IPS DF 6.9 (cell line): ENCODE results near the gene NEUROG1.
"Not testable (repeated sequence)": the region's sequence is repeated elsewhere in the genome, so short reads cannot be mapped to it uniquely, and the experiment has no call there.

ENCODE experiments used
- DNase-seq: peaks from one replicate; pipeline ENCODE4 v3.0.0-alpha.2; 2013; ENCODE audit warnings: low read depth, low spot score
- H3K27ac ChIP-seq: one replicate; pipeline ENCODE4 v1.5.1; 2013; ENCODE audit warnings: low read length, control low read depth
- H3K27me3 ChIP-seq: 2 replicates; pipeline ENCODE4 v1.6.1; 2013; ENCODE audit warnings: mild to moderate bottlenecking, low read length; ENCODE audit not compliant: control insufficient read depth, insufficient read depth
- H3K36me3 ChIP-seq: 2 replicates; pipeline ENCODE4 v1.6.1; 2013; ENCODE audit warnings: low read length; ENCODE audit not compliant: control insufficient read depth, insufficient read depth
- H3K4me1 ChIP-seq: 2 replicates; pipeline ENCODE4 v1.6.1; 2013; ENCODE audit warnings: low read length; ENCODE audit not compliant: control insufficient read depth, insufficient read depth
- H3K4me3 ChIP-seq: 2 replicates; pipeline ENCODE4 v1.5.1; 2013; ENCODE audit warnings: mild to moderate bottlenecking, low read length
- H3K9me3 ChIP-seq: 2 replicates; pipeline ENCODE4 v1.6.1; 2013; ENCODE audit warnings: low read length, inconsistent platforms; ENCODE audit not compliant: control insufficient read depth, insufficient read depth
- WGBS: extraction: QIAGEN DNeasy Blood & Tissue Kit; methylation state at CpG from one replicate; pipeline ENCODE4 v1.1.7; 2013; ENCODE audit warnings: mixed read lengths, missing lambda C conversion rate; ENCODE audit not compliant: insufficient read length, insufficient coverage; 5-methylcytosine and 5-hydroxymethylcytosine counted together

Gene NEUROG1

DNA sequence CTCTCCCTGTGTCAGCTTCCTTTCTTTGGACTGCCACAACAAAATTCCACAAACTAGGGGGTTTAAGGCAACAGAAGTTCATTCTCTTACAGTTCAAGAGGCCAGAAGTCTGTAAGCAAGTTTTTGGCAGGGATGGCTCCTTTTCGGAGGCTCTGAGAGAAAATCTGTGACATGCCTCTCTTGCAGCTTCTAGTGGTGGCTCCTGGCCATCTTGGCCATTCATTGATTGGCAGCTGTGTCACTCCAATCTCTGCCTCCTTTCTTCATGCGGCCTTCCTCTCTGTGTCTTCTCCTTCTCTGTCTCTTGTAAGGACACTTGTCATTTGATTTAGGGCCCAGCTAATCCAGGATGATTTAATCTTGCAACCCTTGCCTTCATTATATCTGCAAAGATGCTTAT, 2.0 kb upstream of the NEUROG1 start:
- peaks cover 94% of the 10 kb centered on the region for H3K27me3 ChIP-seq
- no peaks in the 10 kb centered on the region for H3K9me3 ChIP-seq
- no CpG with 5 or more reads among the region's 2 CpGs for WGBS
- H3K36me3 ChIP-seq, result no peaks in the 10 kb centered on the region
- peaks cover 4% of the 10 kb centered on the region; the same call in 1 of the 2 replicates for H3K4me1 ChIP-seq
- no peak overlapping the region for H3K4me3 ChIP-seq
- no peak for DNase-seq
- no peak overlapping the region for H3K27ac ChIP-seq

DNA sequence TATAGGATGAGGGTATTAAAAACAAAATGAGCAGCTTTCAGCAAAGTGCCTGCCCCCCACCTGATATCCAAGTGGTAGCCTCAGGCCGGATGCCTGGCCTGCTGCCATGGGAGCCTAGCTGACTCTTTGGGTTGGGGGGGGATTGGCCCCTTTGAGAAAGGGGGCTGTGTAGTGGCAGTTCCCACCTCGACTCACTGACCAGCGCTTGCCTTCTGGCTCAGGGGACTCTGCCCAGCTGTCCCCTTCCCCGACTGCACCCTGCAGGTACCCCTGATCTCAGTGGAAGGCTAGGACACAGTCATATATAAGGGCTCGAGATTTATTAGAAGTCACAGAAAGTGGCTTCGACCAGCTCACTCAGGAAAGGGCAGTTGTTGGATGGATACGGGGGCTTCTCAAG, 1.5 kb upstream of the NEUROG1 start:
- no peaks in the 10 kb centered on the region for H3K36me3 ChIP-seq
- H3K4me3 ChIP-seq, result no peak overlapping the region
- H3K27ac ChIP-seq, result no peak overlapping the region
- peaks cover 94% of the 10 kb centered on the region for H3K27me3 ChIP-seq
- DNase-seq, result no peak
- H3K4me1 ChIP-seq, result peaks cover 4% of the 10 kb centered on the region; the same call in 1 of the 2 replicates
- no CpG with 5 or more reads among the region's 7 CpGs for WGBS
- H3K9me3 ChIP-seq, result no peaks in the 10 kb centered on the region

DNA sequence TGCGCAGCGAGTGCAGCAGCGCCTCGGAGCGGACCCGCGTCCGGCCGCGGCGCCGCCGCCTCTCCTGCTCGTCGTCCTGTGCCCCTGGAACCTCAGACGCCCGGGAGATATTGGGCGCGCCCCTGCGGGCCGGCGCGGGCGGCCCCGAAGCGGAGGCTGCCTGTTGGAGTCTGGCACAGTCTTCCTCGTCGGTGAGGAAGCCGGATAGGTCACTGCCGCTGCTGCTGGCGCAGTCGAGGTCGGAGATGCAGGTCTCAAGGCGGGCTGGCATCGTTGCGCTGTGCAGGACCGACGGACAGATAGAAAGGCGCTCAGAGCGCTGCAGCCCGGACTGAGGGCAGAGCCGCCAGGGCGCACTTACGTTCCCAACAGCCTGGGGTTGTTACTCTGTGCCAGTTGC, 344 bp downstream of the NEUROG1 start:
- Histone ChIP-seq H3K27me3 (peaks cover 86% of the 10 kb centered on the region), H3K4me3 (no peak overlapping the region; the same call in 1 of the 2 replicates), H3K36me3 (no peaks in the 10 kb centered on the region), H3K4me1 (peaks cover 4% of the 10 kb centered on the region; the same call in 1 of the 2 replicates), H3K9me3 (no peaks in the 10 kb centered on the region), H3K27ac (no peak overlapping the region)
- DNase-seq, result no peak
- no CpG with 5 or more reads among the region's 44 CpGs for WGBS

DNA sequence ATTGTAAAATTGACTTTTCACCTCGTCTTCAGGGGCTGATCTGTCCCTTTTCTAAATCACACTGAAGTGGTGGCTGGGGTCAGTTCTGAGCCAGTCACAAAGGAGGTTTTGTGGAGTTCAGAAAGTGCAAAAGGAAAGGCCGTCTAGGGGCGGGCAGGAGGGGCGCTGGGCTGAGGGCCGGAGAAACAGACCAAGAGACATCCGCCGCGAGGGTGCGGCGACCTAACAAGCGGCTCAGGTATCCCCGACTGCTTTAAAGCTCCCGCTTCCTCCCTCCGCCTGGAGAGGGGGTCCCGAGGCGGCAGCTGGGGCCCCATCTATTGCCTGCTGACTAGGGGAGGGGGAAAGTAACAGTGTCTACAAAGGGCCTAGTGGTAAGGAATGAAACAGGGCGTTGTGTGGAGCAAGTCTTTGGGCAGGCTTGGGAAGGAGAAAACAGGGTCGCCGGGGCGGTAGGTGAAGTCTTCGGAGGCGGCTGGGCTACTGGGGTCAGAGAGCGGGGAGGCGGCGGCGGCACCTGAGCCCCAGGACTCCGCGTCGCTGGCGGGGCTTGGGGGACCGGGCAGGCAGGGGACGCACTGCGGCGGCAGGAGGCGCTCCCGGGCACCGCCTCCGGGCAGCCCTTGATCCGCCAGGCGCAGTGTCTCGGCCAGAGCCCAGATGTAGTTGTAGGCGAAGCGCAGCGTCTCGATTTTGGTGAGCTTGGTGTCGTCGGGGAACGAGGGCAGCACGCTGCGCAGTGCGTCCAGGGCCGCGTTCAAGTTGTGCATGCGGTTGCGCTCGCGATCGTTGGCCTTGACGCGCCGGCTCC, 950 bp downstream of the NEUROG1 start:
- Histone ChIP-seq H3K27me3 (peaks cover 84% of the 10 kb centered on the region), H3K27ac (no peak overlapping the region), H3K4me1 (peaks cover 4% of the 10 kb centered on the region; the same call in 1 of the 2 replicates), H3K36me3 (no peaks in the 10 kb centered on the region), H3K4me3 (no peak overlapping the region), H3K9me3 (no peaks in the 10 kb centered on the region)
- no peak for DNase-seq
- no CpG with 5 or more reads among the region's 61 CpGs for WGBS

DNA sequence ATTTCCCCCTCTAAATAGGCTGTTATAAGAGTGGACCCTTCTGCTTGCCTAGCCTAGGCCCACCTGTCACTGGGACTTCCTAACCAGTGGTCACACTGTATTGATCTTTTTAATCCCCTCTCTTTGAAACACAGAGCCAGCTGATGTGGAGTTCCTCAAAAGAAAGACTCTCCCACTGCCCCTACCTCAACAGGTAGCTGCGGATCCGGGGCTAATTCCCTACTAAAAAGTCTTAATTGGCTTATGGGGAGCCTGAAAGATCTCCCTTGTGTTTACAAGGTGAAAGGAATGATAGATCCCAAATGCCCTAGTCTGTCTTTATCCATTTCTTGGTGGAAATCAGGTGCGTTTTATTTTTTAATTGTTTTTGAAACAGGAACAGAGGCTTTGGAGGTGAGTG, 2.0 kb downstream of the NEUROG1 start:
- Histone ChIP-seq H3K27me3 (peaks cover 78% of the 10 kb centered on the region), H3K9me3 (no peaks in the 10 kb centered on the region)

DNA sequence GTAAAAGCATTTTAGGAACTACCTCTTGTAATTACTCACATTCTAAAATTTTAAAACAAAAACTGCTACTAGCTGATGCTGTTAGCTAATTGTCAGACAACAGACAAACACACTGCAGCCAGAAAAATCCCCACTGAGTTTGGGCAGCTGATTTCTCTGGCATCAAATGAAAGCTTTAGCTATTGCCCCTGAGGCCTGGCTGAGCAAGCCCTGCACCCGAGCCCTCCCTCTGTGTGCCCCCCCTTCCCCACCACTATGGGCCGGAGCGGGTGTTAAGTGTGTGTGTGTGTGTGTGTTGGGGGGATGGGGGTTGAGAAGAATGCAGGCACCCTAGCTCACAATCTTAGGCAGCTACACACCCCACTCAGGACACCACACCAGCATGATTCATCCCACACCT, 2.4 kb downstream of the NEUROG1 start:
- H3K27ac ChIP-seq, result no peak overlapping the region
- no peak overlapping the region for H3K4me3 ChIP-seq
- no peak for DNase-seq
- peaks cover 77% of the 10 kb centered on the region for H3K27me3 ChIP-seq
- H3K9me3 ChIP-seq, result no peaks in the 10 kb centered on the region
- peaks cover 4% of the 10 kb centered on the region; the same call in 1 of the 2 replicates for H3K4me1 ChIP-seq
- no CpG with 5 or more reads among the region's 3 CpGs for WGBS
- no peaks in the 10 kb centered on the region for H3K36me3 ChIP-seq

More for the DNA sequence above, 2.0 kb downstream of the NEUROG1 start:
- DNase-seq, result no peak
- no peaks in the 10 kb centered on the region for H3K36me3 ChIP-seq
- no peak overlapping the region for H3K4me3 ChIP-seq
- no peak overlapping the region for H3K27ac ChIP-seq
- H3K4me1 ChIP-seq, result peaks cover 4% of the 10 kb centered on the region; the same call in 1 of the 2 replicates
- WGBS, result no CpG with 5 or more reads among the region's 3 CpGs

DNA sequence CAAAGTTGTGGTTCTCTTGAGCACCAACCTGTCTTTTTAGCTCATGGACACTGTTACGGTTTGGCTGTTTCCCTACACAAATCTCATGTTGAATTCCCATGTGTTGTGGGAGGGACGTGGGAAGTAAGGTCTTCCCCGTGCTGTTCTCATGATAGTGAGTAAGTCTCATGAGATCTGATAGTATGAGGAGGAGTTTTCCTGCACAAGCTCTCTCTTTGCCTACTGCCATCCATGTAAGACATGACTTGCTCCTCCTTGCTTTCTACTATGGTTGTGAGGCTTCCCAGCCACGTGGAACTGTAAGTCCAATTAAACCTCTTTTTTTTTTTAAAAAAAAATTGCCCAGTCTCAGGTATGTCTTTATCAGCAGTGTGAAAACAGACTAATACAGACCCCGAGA, 6.2 kb downstream of the NEUROG1 start:
- H3K4me1 ChIP-seq, H3K27ac ChIP-seq, H3K9me3 ChIP-seq, DNase-seq, H3K36me3 ChIP-seq, H3K4me3 ChIP-seq: not testable (repeated sequence)
- WGBS, result no CpG with 5 or more reads among the region's 5 CpGs
- peaks cover 46% of the 10 kb centered on the region for H3K27me3 ChIP-seq

DNA sequence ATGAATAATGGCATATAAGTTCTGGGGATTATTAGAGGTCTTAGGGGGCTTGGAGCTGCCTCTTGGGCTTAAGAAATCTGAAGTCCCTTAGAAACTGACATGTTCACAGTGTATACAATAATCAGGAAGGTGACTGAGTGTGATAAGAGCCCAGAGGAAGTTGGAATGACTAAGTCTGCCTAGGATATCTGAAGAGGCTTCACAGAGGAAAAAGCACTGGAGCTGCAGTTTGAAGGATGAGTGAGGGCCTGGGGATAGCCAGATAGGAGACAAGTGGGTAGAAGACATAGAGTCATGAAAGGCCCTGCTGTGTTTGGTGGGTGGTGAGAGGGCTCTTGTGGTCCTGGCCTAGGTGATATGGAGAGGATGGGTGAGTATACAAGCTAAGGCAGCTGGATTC, 8.8 kb downstream of the NEUROG1 start:
- Histone ChIP-seq H3K36me3 (no peaks in the 10 kb centered on the region), H3K9me3 (no peaks in the 10 kb centered on the region), H3K4me3 (no peak overlapping the region), H3K4me1 (no peaks in the 10 kb centered on the region), H3K27ac (no peak overlapping the region), H3K27me3 (peaks cover 20% of the 10 kb centered on the region; the same call in 1 of the 2 replicates)
- no peak for DNase-seq

DNA sequence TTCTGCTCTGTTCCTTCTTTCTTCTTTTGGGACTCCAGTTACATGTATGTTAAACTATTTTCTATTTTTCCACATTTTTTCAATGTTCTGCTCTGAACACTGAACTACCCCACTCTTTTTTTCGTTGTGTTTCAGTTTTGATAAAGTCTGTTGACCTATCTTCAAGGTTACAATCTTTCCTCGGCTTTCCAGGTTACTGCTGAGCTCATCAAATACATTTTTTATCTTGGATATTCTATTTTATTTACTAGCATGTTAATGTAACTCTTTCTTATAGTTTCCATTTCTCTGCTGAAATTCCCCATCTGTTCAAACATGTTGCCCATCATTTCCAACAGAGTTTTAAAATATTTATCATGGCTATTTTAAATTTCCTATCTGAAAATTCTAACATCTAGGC, 13.8 kb downstream of the NEUROG1 start:
- no peaks in the 10 kb centered on the region for H3K9me3 ChIP-seq
- H3K36me3 ChIP-seq, result no peaks in the 10 kb centered on the region
- no peak overlapping the region for H3K27ac ChIP-seq
- no peak overlapping the region for H3K4me3 ChIP-seq
- DNase-seq, result no peak
- H3K4me1 ChIP-seq, result no peaks in the 10 kb centered on the region
- no CpG with 5 or more reads among the region's 2 CpGs for whole genome bisulfite sequencing
- H3K27me3 ChIP-seq, result no peaks in the 10 kb centered on the region

DNA sequence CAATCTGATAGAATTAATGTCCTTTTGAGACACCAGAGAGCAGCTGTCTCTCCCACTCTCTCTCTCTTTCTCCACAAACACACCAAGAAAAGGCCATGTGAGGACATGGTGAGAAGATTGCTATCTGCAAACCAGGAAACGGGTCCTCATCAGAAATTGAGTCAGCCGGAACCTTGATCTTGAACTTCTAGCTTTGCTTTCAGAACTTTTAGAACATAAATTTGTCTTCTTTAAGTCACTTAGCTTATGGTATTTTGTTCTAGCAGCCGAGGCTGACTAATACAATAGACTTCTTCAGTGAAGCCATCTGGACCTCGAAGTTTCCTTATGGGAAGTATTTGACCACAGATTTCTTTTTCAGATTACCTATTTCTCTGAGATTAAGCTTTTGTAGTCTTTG, 18.1 kb downstream of the NEUROG1 start:
- H3K27ac ChIP-seq, result no peak overlapping the region
- H3K9me3 ChIP-seq, result no peaks in the 10 kb centered on the region
- no peaks in the 10 kb centered on the region for H3K36me3 ChIP-seq
- no peak for DNase-seq
- no peaks in the 10 kb centered on the region for H3K27me3 ChIP-seq
- H3K4me1 ChIP-seq, result no peaks in the 10 kb centered on the region
- no peak overlapping the region for H3K4me3 ChIP-seq
- WGBS, result no CpG with 5 or more reads among the region's 4 CpGs

DNA sequence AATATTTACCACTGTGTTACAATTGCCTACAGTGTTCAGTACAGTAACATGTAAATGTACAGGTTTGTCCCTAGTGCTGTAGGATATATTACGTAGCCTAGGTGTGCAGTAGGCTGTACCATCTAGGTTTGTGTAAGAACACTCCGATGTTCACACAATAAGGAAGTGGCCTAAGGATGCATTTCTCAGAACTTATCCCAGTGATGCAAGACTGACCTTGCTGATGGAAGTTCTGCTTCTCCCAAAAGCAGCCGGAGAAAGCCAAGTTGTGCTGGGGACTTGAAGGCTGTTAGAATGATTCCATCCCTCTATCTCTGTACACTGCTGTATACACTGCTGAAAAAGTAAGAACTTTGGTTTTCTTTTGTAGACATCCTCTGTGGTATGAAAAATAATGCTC, 21.6 kb downstream of the NEUROG1 start:
- Histone ChIP-seq H3K4me3 (no peak overlapping the region), H3K4me1 (no peaks in the 10 kb centered on the region), H3K36me3 (no peaks in the 10 kb centered on the region), H3K27me3 (peaks cover 14% of the 10 kb centered on the region), H3K27ac (no peak overlapping the region), H3K9me3 (no peaks in the 10 kb centered on the region)
- DNase-seq, result no peak
- WGBS, result no CpG with 5 or more reads among the region's 3 CpGs
